Measurements from ENCODE around the gene ANO7.

ANO7 gene

GRCh38 chr2:241188361-241189092 is at the start of gene ANO7:
Gene ANO7 (plus strand): TSS chr2:241188677. CDS start chr2:241190064, 1,387 bp downstream.
- no peak for DNase-seq (ENCODE audit: low read depth)

GRCh38 chr2:241139531-241140444 is 48.7 kb upstream of the ANO7 start:
- no peak for DNase-seq (ENCODE audit: low read depth)

GRCh38 chr2:241140445-241140840 is 48.0 kb upstream of the ANO7 start:
- DNase-seq (ENCODE audit: low read depth), result no peak

- no peak for DNase-seq (ENCODE audit: low read depth)
Observed at GRCh38 chr2:241141214-241141770, 47.2 kb upstream of the ANO7 start.

GRCh38 chr2:241142063-241142462 is 46.4 kb upstream of the ANO7 start:
- no peak for DNase-seq (ENCODE audit: low read depth)

GRCh38 chr2:241142593-241142992 is 45.9 kb upstream of the ANO7 start:
- no peak for DNase-seq (ENCODE audit: low read depth)

- no peak for DNase-seq (ENCODE audit: low read depth)
Observed at GRCh38 chr2:241146286-241146685, 42.2 kb upstream of the ANO7 start.

GRCh38 chr2:241147336-241147735 is 41.1 kb upstream of the ANO7 start:
- no peak for DNase-seq (ENCODE audit: low read depth)

GRCh38 chr2:241148239-241148638 is 40.2 kb upstream of the ANO7 start:
- no peak for DNase-seq (ENCODE audit: low read depth)

- peak; percentile 89 for DNase-seq (ENCODE audit: low read depth)
Observed at GRCh38 chr2:241148891-241149674, 39.4 kb upstream of the ANO7 start, which contains the start of gene PASK. Gene PASK (minus strand): TSS chr2:241149472. CDS start chr2:241143032, 6,440 bp downstream.

GRCh38 chr2:241149675-241149924 is 38.9 kb upstream of the ANO7 start:
- no peak for DNase-seq (ENCODE audit: low read depth)

GRCh38 chr2:241149925-241150659 is 38.4 kb upstream of the ANO7 start, which contains the start of gene PPP1R7:
Gene PPP1R7 (plus strand): TSS chr2:241150467. CDS start chr2:241150496, 29 bp downstream.
- peak; percentile 90 for DNase-seq (ENCODE audit: low read depth)

GRCh38 chr2:241150660-241151530 is 37.6 kb upstream of the ANO7 start:
- DNase-seq (ENCODE audit: low read depth), result no peak

- no peak for DNase-seq (ENCODE audit: low read depth)
Observed at GRCh38 chr2:241151934-241152660, 36.4 kb upstream of the ANO7 start.

- DNase-seq (ENCODE audit: low read depth), result no peak
Observed at GRCh38 chr2:241153616-241154015, 34.9 kb upstream of the ANO7 start.

GRCh38 chr2:241154915-241155314 is 33.6 kb upstream of the ANO7 start:
- no peak for DNase-seq (ENCODE audit: low read depth)

GRCh38 chr2:241155936-241156335 is 32.5 kb upstream of the ANO7 start:
- no peak for DNase-seq (ENCODE audit: low read depth)

- no peak for DNase-seq (ENCODE audit: low read depth)
Observed at GRCh38 chr2:241156971-241157441, 31.5 kb upstream of the ANO7 start.

- no peak for DNase-seq (ENCODE audit: low read depth)
Observed at GRCh38 chr2:241157841-241158545, 30.5 kb upstream of the ANO7 start.
